Hepatocyte (in vitro differentiated cells): ENCODE measurements around the gene UBXN4.

Experiments used
- CTCF ChIP-seq: fragments of 200-600 bp; sonication (generic); IDR thresholded peaks from 2 replicates; pipeline ENCODE4 v1.5.1; 2016; ENCODE audit warnings: antibody characterized with exemption, mild to moderate bottlenecking; ENCODE audit not compliant: poor library complexity
- EZH2 ChIP-seq: fragments of 200-600 bp; sonication (generic); IDR thresholded peaks from 2 replicates; pipeline ENCODE4 v1.6.1; 2016; ENCODE audit warnings: antibody characterized with exemption, mild to moderate bottlenecking, borderline replicate concordance

- TF ChIP-seq CTCF (no peak), EZH2 (no peak)
Measured at GRCh38 chr2:135802350-135802749, 60.7 kb downstream of the UBXN4 start.
